Esophagus muscularis mucosa (tissue), 3 donors: Measurements from ENCODE around the gene TRIM14.

Experiments
- CTCF ChIP-seq, 3 experiments: fragments of 200-600 bp in 2 of 3; fragments of 450-650 bp in 1 of 3; sonication (generic) in 2 of 3; IDR thresholded peaks; one replicate each; pipeline ENCODE4 v1.5.1; 2017 to 2019; ENCODE audit warnings: antibody characterized with exemption in 3 of 3, mild to moderate bottlenecking in 2 of 3, moderate library complexity in 1 of 3
- POLR2A ChIP-seq: fragments of 450-650 bp; IDR thresholded peaks from one replicate; pipeline ENCODE4 v1.6.1; 2017; ENCODE audit warnings: antibody characterized with exemption, moderate library complexity, mild to moderate bottlenecking, low read depth

- TF ChIP-seq CTCF (IDR thresholded peaks at IDR 0.05), result no peak
- no peak for TF ChIP-seq POLR2A
These were observed 11.7 kb upstream of the TRIM14 start for GRCh38 chr9:98130576-98131228.
